Transverse colon (tissue), 4 donors: ENCODE results near the gene DPF3. TPM values are rescaled to one million over a fixed set of nuclear protein-coding genes. Genes with fewer than 3 reads are reported as not detected.

Experiments used
- DNase-seq: peaks from one replicate; pipeline ENCODE4 v3.0.0-alpha.2; 2019
- H3K27ac ChIP-seq, 4 donors: fragments of 200-600 bp; sonication (generic); 2 replicates each; pipeline ENCODE4 v1.5.1; 2016 to 2018; ENCODE audit warnings: inconsistent platforms in 4 of 4
- H3K27me3 ChIP-seq: fragments of 200-600 bp; sonication (generic); 2 replicates; pipeline ENCODE4 v1.5.1; 2017; ENCODE audit warnings: inconsistent platforms
- H3K36me3 ChIP-seq, 4 donors: fragments of 200-600 bp; sonication (generic); 2 replicates each; pipeline ENCODE4 v1.5.1; 2017 to 2019; ENCODE audit warnings: inconsistent platforms in 4 of 4
- H3K4me1 ChIP-seq, 4 donors: fragments of 200-600 bp; sonication (generic); 2 replicates each; pipeline ENCODE4 v1.5.1; 2017 to 2020; ENCODE audit warnings: inconsistent platforms in 4 of 4
- H3K4me3 ChIP-seq, 4 donors: fragments of 200-600 bp; sonication (generic); 1 replicate in 1 of 4; 2 replicates in 3 of 4; pipeline versions ENCODE4 v1.5.1 to v1.6.1; 2017 to 2019; ENCODE audit warnings: inconsistent platforms in 4 of 4
- H3K9me3 ChIP-seq, 2 donors: fragments of 200-600 bp; sonication (generic); 2 replicates each; pipeline ENCODE4 v1.5.1; 2017 to 2019; ENCODE audit warnings: inconsistent platforms in 2 of 2
- EP300 ChIP-seq: sonication (generic); formaldehyde crosslinking; IDR thresholded peaks from one replicate; pipeline ENCODE4 v1.6.1; 2017; ENCODE audit warnings: antibody characterized with exemption, low read depth
- POLR2A ChIP-seq: fragments of 450-650 bp; IDR thresholded peaks from one replicate; pipeline ENCODE4 v1.6.1; 2016; ENCODE audit warnings: antibody characterized with exemption, mild to moderate bottlenecking, moderate library complexity
- POLR2AphosphoS5 ChIP-seq, 3 donors: sonication (generic); formaldehyde crosslinking; IDR thresholded peaks; one replicate each; pipeline ENCODE4 v1.6.1; 2016; ENCODE audit warnings: antibody characterized with exemption in 3 of 3
- WGBS, 2 donors: methylation state at CpG; one replicate each; pipeline ENCODE4 v1.1.5; 2018; ENCODE audit warnings: low coverage in 1 of 2; 5-methylcytosine and 5-hydroxymethylcytosine counted together
- in situ Hi-C, 4 donors: fragments of 200-750 bp; cut with MboI; loops; one replicate each; pipeline versions ENCODE4 v1.15.0 to v1.15.1; 2017; ENCODE audit warnings: low sequenced_read_pairs in 3 of 4, low pct_ligation_motif_present in 1 of 4, low pct_unique_long_range_greater_than_20kb in 1 of 4
- intact Hi-C: fragments of 100-400 bp; cut with DNase I; formaldehyde crosslinking; loops from one replicate; pipeline ENCODE4 v1.15.1; 2023; ENCODE audit warnings: low total_unique reads
- total RNA-seq, 4 donors: library from RNA; depleted of rRNA; stranded (reverse); fragments of >200 nt; gene quantifications; one replicate each; pipeline ENCODE4 v1.1.0, GENCODE V29; 2016
- TF ChIP-seq, protein P1 (sequence below), 5 experiments: fragments of 200-600 bp in 3 of 5; fragments of 450-650 bp in 2 of 5; sonication (generic) in 3 of 5; IDR thresholded peaks; 1 replicate in 2 of 5; 2 replicates in 3 of 5; pipeline ENCODE4 v1.5.1; 2016 to 2017; ENCODE audit warnings: antibody characterized with exemption in 5 of 5, inconsistent platforms in 3 of 5, mild to moderate bottlenecking in 2 of 5, moderate library complexity in 1 of 5

Gene DPF3
- total RNA-seq, 4 donors from 2014 or later = 7.1 to 23.5 (median 10.9) TPM

DNA sequence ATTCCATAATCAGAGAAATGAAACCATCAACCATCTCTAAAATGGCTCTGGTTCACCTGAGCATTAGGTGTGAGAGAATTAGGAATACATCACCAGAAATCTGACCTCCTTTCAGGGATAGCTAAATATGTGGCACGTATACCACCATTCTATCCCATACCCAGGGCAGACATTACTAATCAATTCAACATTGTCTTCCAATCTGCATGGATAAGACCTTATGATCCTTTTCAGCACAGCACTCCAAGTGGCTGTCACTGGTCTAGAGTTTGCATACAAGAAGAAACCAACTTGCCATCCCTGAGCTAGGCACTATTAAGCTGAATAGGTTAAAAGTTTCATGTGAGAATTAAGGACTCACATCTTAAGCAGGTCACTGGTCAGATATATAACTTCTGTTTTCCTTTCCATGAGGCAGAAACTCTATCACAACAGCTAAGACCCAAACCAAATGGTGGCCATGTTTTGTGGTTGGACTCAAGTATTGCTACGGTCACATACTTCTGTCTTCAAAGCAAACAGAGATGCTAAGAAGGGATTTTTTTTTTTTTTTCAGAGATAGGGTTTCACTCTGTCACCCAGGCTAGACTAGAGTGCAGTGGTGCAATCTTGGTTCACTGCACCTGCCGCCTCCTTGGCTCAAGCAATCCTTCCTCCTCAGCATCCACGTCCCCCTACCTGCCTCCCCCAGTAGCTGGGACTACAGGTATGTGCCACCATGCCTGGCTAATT is 249.0 kb downstream of the DPF3 start:
- Histone ChIP-seq H3K27me3 (no peaks in the 10 kb centered on the region), H3K9me3 (no peaks in the 10 kb centered on the region), H3K4me3 (no peak overlapping the region), H3K4me1 (peaks cover 0 to 3% (median 0%) of the 10 kb centered on the region in 4 donors), H3K36me3 (no peaks in the 10 kb centered on the region), H3K27ac (no peak overlapping the region)
- WGBS, 2 donors = 79 to 92% methylated on average over 2 to 4 of the region's 4 CpGs
- in situ Hi-C loops (no loop called here), intact Hi-C loops (no loop called here)
- no peak for DNase-seq
- TF ChIP-seq POLR2A (no peak), EP300 (no peak), POLR2AphosphoS5 (IDR thresholded peaks at IDR 0.05) (no peak)
- TF ChIP-seq, protein P1, sequence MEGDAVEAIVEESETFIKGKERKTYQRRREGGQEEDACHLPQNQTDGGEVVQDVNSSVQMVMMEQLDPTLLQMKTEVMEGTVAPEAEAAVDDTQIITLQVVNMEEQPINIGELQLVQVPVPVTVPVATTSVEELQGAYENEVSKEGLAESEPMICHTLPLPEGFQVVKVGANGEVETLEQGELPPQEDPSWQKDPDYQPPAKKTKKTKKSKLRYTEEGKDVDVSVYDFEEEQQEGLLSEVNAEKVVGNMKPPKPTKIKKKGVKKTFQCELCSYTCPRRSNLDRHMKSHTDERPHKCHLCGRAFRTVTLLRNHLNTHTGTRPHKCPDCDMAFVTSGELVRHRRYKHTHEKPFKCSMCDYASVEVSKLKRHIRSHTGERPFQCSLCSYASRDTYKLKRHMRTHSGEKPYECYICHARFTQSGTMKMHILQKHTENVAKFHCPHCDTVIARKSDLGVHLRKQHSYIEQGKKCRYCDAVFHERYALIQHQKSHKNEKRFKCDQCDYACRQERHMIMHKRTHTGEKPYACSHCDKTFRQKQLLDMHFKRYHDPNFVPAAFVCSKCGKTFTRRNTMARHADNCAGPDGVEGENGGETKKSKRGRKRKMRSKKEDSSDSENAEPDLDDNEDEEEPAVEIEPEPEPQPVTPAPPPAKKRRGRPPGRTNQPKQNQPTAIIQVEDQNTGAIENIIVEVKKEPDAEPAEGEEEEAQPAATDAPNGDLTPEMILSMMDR (IDR thresholded peaks at IDR 0.05) = no peak

DNA sequence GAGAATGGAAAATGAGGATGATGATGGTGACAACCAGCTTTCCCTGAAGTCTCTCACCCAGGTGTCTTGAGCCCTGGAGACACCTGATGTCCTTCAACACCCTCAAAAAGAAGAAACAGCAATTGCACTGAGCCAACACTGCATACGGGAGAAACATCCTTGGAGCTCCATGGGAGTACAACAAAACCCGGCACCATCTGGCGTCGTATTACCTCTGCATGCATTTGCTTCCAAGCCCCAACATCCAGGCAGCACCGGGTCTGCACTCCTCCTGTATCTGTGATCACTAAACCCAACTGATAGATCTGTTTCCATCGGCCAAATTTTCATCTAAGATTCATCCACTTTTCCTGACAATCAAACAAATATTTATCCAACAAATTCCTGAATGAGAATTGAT is 249.9 kb downstream of the DPF3 start:
- intact Hi-C loops (no loop called here), in situ Hi-C loops (no loop called here)
- TF ChIP-seq, protein P1 (IDR thresholded peaks at IDR 0.05) = no peak
- no peak for TF ChIP-seq POLR2AphosphoS5 (IDR thresholded peaks at IDR 0.05)
- TF ChIP-seq POLR2A = no peak
- TF ChIP-seq EP300 = no peak
- 80 to 84% methylated on average over 1 to 6 of the region's 6 CpGs for WGBS, 2 donors
- H3K27ac ChIP-seq = no peak overlapping the region
- H3K4me1 ChIP-seq = no peaks in the 10 kb centered on the region
- DNase-seq = no peak
- no peak overlapping the region for H3K4me3 ChIP-seq
- H3K27me3 ChIP-seq = no peaks in the 10 kb centered on the region
- no peaks in the 10 kb centered on the region for H3K36me3 ChIP-seq
- H3K9me3 ChIP-seq = peaks cover 0 to 3% of the 10 kb centered on the region in 2 donors

DNA sequence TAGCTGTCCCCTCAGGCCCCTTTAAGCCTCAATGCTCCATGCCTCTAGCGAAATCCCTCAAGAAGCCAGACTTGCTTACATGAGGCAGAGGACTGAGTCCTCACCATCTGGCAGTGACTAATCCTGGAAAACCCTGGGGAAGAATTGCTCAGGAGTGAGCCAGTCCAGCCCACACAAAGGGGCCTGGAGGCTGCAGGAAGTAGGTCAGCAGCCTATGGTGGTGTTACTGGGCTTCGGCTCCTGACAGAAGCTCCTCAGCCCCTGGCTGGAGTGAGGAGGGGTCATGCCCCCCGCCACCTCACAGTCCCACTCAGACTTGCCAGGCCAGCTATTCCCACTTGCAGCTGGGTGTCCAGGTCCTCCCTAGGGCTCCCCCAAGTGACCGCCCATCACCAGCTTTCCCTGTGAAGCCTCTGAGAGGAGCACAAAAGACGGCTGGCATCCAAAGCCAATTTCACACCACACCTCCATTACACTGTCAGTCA is 250.5 kb downstream of the DPF3 start:
- DNase-seq = no peak
- 89% methylated on average over 5 of the region's 5 CpGs; no CpG with 5 or more reads in 1 of the 2 donors for WGBS, 2 donors
- Histone ChIP-seq H3K9me3 (peaks cover 0 to 3% of the 10 kb centered on the region in 2 donors), H3K36me3 (no peaks in the 10 kb centered on the region), H3K4me1 (no peaks in the 10 kb centered on the region), H3K27ac (no peak overlapping the region), H3K4me3 (no peak overlapping the region), H3K27me3 (no peaks in the 10 kb centered on the region)
- no peak for TF ChIP-seq POLR2A
- TF ChIP-seq, protein P1 (IDR thresholded peaks at IDR 0.05) = no peak
- no peak for TF ChIP-seq EP300
- TF ChIP-seq POLR2AphosphoS5 (IDR thresholded peaks at IDR 0.05) = no peak
- in situ Hi-C loops (no loop called here), intact Hi-C loops (no loop called here)

DNA sequence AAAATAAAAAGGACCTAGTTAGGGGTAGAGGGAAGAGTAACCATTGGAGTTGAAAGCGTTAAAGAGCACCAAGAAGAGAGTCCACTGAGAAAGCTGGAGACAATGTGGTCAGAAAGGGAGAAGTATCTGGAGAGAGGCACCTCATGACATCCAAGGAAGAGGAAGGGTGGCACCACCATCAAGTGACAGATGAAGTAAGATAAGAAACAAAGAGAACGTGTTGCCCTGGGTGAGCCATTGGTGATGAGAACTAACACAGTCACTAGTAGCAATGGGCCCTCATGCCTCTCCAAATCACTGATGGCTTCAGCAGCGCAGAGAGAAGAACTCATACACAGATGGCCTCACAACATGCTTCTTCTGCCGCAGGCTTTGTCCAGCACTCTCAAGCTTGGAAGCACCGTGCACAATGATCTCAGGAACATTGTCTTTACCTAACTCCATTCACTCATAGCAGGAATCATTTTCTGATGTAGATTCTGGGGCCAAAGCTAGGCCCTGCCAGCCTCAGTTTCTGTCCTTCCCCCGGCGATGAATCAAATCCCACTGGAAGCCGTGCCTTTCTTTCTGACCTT is 252.9 kb downstream of the DPF3 start:
- Histone ChIP-seq H3K27ac (no peak overlapping the region), H3K27me3 (no peaks in the 10 kb centered on the region), H3K9me3 (peaks cover 0 to 3% of the 10 kb centered on the region in 2 donors), H3K36me3 (no peaks in the 10 kb centered on the region), H3K4me3 (no peak overlapping the region), H3K4me1 (no peaks in the 10 kb centered on the region)
- in situ Hi-C loops (no loop called here), intact Hi-C loops (no loop called here)
- TF ChIP-seq POLR2A (no peak), EP300 (no peak), POLR2AphosphoS5 (IDR thresholded peaks at IDR 0.05) (no peak)
- TF ChIP-seq, protein P1 (IDR thresholded peaks at IDR 0.05) = no peak
- 92 to 93% methylated on average over 1 to 8 of the region's 8 CpGs for WGBS, 2 donors
- no peak for DNase-seq
